Measurements from ENCODE around the gene ASIC2.

ASIC2 gene

GRCh38 chr17:33192951-33193911, 99.9 kb downstream of the ASIC2 start:
- peak; percentile 93 for DNase-seq
- in situ Hi-C loops (cut with HindIII; ENCODE audit: low pct_ligation_motif_present, low pct_unique_long_range_greater_than_20kb, low sequenced_read_pairs), result no loop called here

- in situ Hi-C loops (cut with HindIII; ENCODE audit: low pct_ligation_motif_present, low pct_unique_long_range_greater_than_20kb, low sequenced_read_pairs), result no loop called here
- DNase-seq, result no peak
These were observed 109.5 kb downstream of the ASIC2 start for GRCh38 chr17:33183487-33184026.

- DNase-seq, result no peak
- in situ Hi-C loops (cut with HindIII; ENCODE audit: low pct_ligation_motif_present, low pct_unique_long_range_greater_than_20kb, low sequenced_read_pairs), result no loop called here
These were observed 113.9 kb downstream of the ASIC2 start for GRCh38 chr17:33179151-33179550.

- in situ Hi-C loops (cut with HindIII; ENCODE audit: low pct_ligation_motif_present, low pct_unique_long_range_greater_than_20kb, low sequenced_read_pairs), result no loop called here
- no peak for DNase-seq
These were observed 114.4 kb downstream of the ASIC2 start for GRCh38 chr17:33178681-33179080.

- in situ Hi-C loops (cut with HindIII; ENCODE audit: low pct_ligation_motif_present, low pct_unique_long_range_greater_than_20kb, low sequenced_read_pairs), result no loop called here
These were observed 117.5 kb downstream of the ASIC2 start for GRCh38 chr17:33175562-33175961.

GRCh38 chr17:33171931-33172330, 121.2 kb downstream of the ASIC2 start:
- DNase-seq, result no peak
- in situ Hi-C loops (cut with HindIII; ENCODE audit: low pct_ligation_motif_present, low pct_unique_long_range_greater_than_20kb, low sequenced_read_pairs), result no loop called here

More at GRCh38 chr17:33175562-33175961, 117.5 kb downstream of the ASIC2 start:
- no peak for DNase-seq

- in situ Hi-C loops (cut with HindIII; ENCODE audit: low pct_ligation_motif_present, low pct_unique_long_range_greater_than_20kb, low sequenced_read_pairs), result no loop called here
- peak; percentile 99 for DNase-seq
These were observed 123.4 kb downstream of the ASIC2 start for GRCh38 chr17:33169580-33170285.

GRCh38 chr17:33167736-33168135, 125.4 kb downstream of the ASIC2 start:
- no peak for DNase-seq
- in situ Hi-C loops (cut with HindIII; ENCODE audit: low pct_ligation_motif_present, low pct_unique_long_range_greater_than_20kb, low sequenced_read_pairs), result no loop called here

GRCh38 chr17:33166472-33166871, 126.6 kb downstream of the ASIC2 start:
- in situ Hi-C loops (cut with HindIII; ENCODE audit: low pct_ligation_motif_present, low pct_unique_long_range_greater_than_20kb, low sequenced_read_pairs), result no loop called here
- no peak for DNase-seq

GRCh38 chr17:33164169-33164881, 128.8 kb downstream of the ASIC2 start:
- in situ Hi-C loops (cut with HindIII; ENCODE audit: low pct_ligation_motif_present, low pct_unique_long_range_greater_than_20kb, low sequenced_read_pairs), result no loop called here
- DNase-seq, result no peak

GRCh38 chr17:33163533-33164168, 129.4 kb downstream of the ASIC2 start:
- in situ Hi-C loops (cut with HindIII; ENCODE audit: low pct_ligation_motif_present, low pct_unique_long_range_greater_than_20kb, low sequenced_read_pairs), result no loop called here
- no peak for DNase-seq

GRCh38 chr17:33154869-33155455, 138.1 kb downstream of the ASIC2 start:
- no peak for DNase-seq
- in situ Hi-C loops (cut with HindIII; ENCODE audit: low pct_ligation_motif_present, low pct_unique_long_range_greater_than_20kb, low sequenced_read_pairs), result no loop called here

GRCh38 chr17:33152783-33153182, 140.3 kb downstream of the ASIC2 start:
- no peak for DNase-seq
- in situ Hi-C loops (cut with HindIII; ENCODE audit: low pct_ligation_motif_present, low pct_unique_long_range_greater_than_20kb, low sequenced_read_pairs), result no loop called here

- no peak for DNase-seq
- in situ Hi-C loops (cut with HindIII; ENCODE audit: low pct_ligation_motif_present, low pct_unique_long_range_greater_than_20kb, low sequenced_read_pairs), result no loop called here
These were observed 141.5 kb downstream of the ASIC2 start for GRCh38 chr17:33151565-33151964.

- no peak for DNase-seq
- in situ Hi-C loops (cut with HindIII; ENCODE audit: low pct_ligation_motif_present, low pct_unique_long_range_greater_than_20kb, low sequenced_read_pairs), result no loop called here
These were observed 147.2 kb downstream of the ASIC2 start for GRCh38 chr17:33145941-33146340.

GRCh38 chr17:33144837-33145236, 148.3 kb downstream of the ASIC2 start:
- in situ Hi-C loops (cut with HindIII; ENCODE audit: low pct_ligation_motif_present, low pct_unique_long_range_greater_than_20kb, low sequenced_read_pairs), result no loop called here
- DNase-seq, result no peak

GRCh38 chr17:33142705-33143299, 150.3 kb downstream of the ASIC2 start:
- in situ Hi-C loops (cut with HindIII; ENCODE audit: low pct_ligation_motif_present, low pct_unique_long_range_greater_than_20kb, low sequenced_read_pairs), result no loop called here
- DNase-seq, result peak; percentile 58
